IMR-90 (cell line): ENCODE measurements around the gene GUCD1. TPM values are rescaled to one million over a fixed set of nuclear protein-coding genes. Genes with fewer than 3 reads are reported as not detected.

Experiments
- ATAC-seq: fragments of 200-7000 bp; cut with Tn5 transposase; 2 replicates; pipeline ENCODE4 v1.9.1; 2020; ENCODE audit warnings: low read depth, mild to moderate bottlenecking, moderate library complexity
- BruUV-seq: library from RNA; stranded (reverse); fragments of 400-500 nt; replicated peaks from 2 replicates; lab custom pipeline; 2021; lab: Mats Ljungman, UMichigan
- CTCF ChIA-PET: fragments of 300-600 bp; formaldehyde crosslinking; extraction: SDS; loops from one replicate; lab custom pipeline; 2021; ENCODE audit warnings: antibody characterized with exemption; lab: Yijun Ruan, JAX
- POLR2A ChIA-PET: fragments of 300-600 bp; sonication (Branson Sonifier 250); formaldehyde crosslinking; loops from one replicate; lab custom pipeline; 2022; ENCODE audit warnings: antibody characterized with exemption; ENCODE audit not compliant: unreplicated experiment; lab: Charles Lee
- DNase-seq: peaks from one replicate; pipeline ENCODE4 v3.0.0; 2013
- H2AFZ ChIP-seq: replicated peaks from 2 replicates; pipeline ENCODE3; 2013; ENCODE audit warnings: low read length, mild to moderate bottlenecking; ENCODE audit not compliant: poor library complexity
- H2AK5ac ChIP-seq: 2 replicates; pipeline ENCODE4 v1.6.1; 2013; ENCODE audit warnings: low read depth, low read length, inconsistent platforms
- H2AK9ac ChIP-seq: replicated peaks from 2 replicates; pipeline ENCODE3; 2013; ENCODE audit warnings: mild to moderate bottlenecking, low read depth, low read length, moderate library complexity; ENCODE audit not compliant: poor library complexity
- H2BK120ac ChIP-seq: 2 replicates; pipeline ENCODE4 v1.6.1; 2013; ENCODE audit warnings: low read depth, low read length, inconsistent platforms
- H2BK15ac ChIP-seq: 3 replicates; pipeline ENCODE4 v1.6.1; 2013; ENCODE audit warnings: low read depth, low read length, inconsistent platforms
- H2BK20ac ChIP-seq: 2 replicates; pipeline ENCODE4 v1.6.1; 2013; ENCODE audit warnings: low read depth, mild to moderate bottlenecking, inconsistent platforms, low read length, moderate library complexity
- H2BK5ac ChIP-seq: 2 replicates; pipeline ENCODE4 v1.6.1; 2013; ENCODE audit warnings: mild to moderate bottlenecking, low read depth, low read length, inconsistent platforms; ENCODE audit not compliant: poor library complexity, severe bottlenecking
- H3K14ac ChIP-seq: replicated peaks from 2 replicates; pipeline ENCODE4 v1.6.1; 2013; ENCODE audit warnings: low read depth, low read length, inconsistent platforms
- H3K18ac ChIP-seq: 2 replicates; pipeline ENCODE4 v1.6.1; 2013; ENCODE audit warnings: low read depth, low read length, control low read depth
- H3K23ac ChIP-seq: 2 replicates; pipeline ENCODE4 v1.6.1; 2013; ENCODE audit warnings: low read depth, low read length, inconsistent platforms
- H3K27ac ChIP-seq: 2 replicates; pipeline ENCODE4 v1.5.1; 2013; ENCODE audit warnings: mild to moderate bottlenecking, control low read depth, low read length; ENCODE audit not compliant: insufficient read depth
- H3K27me3 ChIP-seq: 2 replicates; pipeline ENCODE4 v1.6.1; 2013; ENCODE audit warnings: low read length; ENCODE audit not compliant: control insufficient read depth, insufficient read depth
- H3K36me3 ChIP-seq: 2 replicates; pipeline ENCODE4 v1.6.1; 2013; ENCODE audit warnings: low read length, mixed read lengths; ENCODE audit not compliant: control insufficient read depth, insufficient read depth
- H3K4ac ChIP-seq: 2 replicates; pipeline ENCODE4 v1.6.1; 2013; ENCODE audit warnings: low read depth, low read length, inconsistent platforms
- H3K4me1 ChIP-seq: 2 replicates; pipeline ENCODE4 v1.6.1; 2013; ENCODE audit warnings: low read length, mixed read lengths; ENCODE audit not compliant: control insufficient read depth, insufficient read depth
- H3K4me2 ChIP-seq: 2 replicates; pipeline ENCODE4 v1.6.1; 2013; ENCODE audit warnings: low read depth, mild to moderate bottlenecking, control low read depth, low read length, moderate library complexity
- H3K4me3 ChIP-seq: 2 replicates; pipeline ENCODE4 v1.5.1; 2013; ENCODE audit warnings: low read depth, mild to moderate bottlenecking, control low read depth, low read length, moderate library complexity; ENCODE audit not compliant: insufficient read depth
- H3K56ac ChIP-seq: 2 replicates; pipeline ENCODE4 v1.6.1; 2013; ENCODE audit warnings: low read length, inconsistent platforms; ENCODE audit not compliant: insufficient read depth; ENCODE audit errors: extremely low read depth
- H3K79me1 ChIP-seq, 2 experiments: 2 replicates each; pipeline ENCODE4 v1.6.1; 2013; ENCODE audit warnings: low read length in 2 of 2, inconsistent platforms in 1 of 2, low read depth in 1 of 2
- H3K9ac ChIP-seq: 2 replicates; pipeline ENCODE4 v1.6.1; 2013; ENCODE audit warnings: low read depth, low read length, control low read depth
- H3K9me1 ChIP-seq: 2 replicates; pipeline ENCODE4 v1.6.1; 2013; ENCODE audit warnings: low read length, inconsistent platforms; ENCODE audit not compliant: insufficient read depth
- H3K9me3 ChIP-seq: 2 replicates; pipeline ENCODE4 v1.6.1; 2013; ENCODE audit warnings: low read length; ENCODE audit not compliant: control insufficient read depth, insufficient read depth
- H4K20me1 ChIP-seq: 2 replicates; pipeline ENCODE4 v1.6.1; 2013; ENCODE audit warnings: low read length, inconsistent platforms; ENCODE audit not compliant: insufficient read depth
- H4K5ac ChIP-seq: 2 replicates; pipeline ENCODE4 v1.6.1; 2013; ENCODE audit warnings: mild to moderate bottlenecking, low read depth, low read length, control low read depth
- H4K8ac ChIP-seq, 2 experiments: 2 replicates each; pipeline ENCODE4 v1.6.1; 2013; ENCODE audit warnings: low read depth in 2 of 2, low read length in 2 of 2, control low read depth in 1 of 2, inconsistent platforms in 1 of 2
- H4K91ac ChIP-seq: 2 replicates; pipeline ENCODE4 v1.6.1; 2013; ENCODE audit warnings: low read depth, low read length, inconsistent platforms; ENCODE audit not compliant: insufficient read depth
- BHLHE40 ChIP-seq: fragments of 150-350 bp; IDR thresholded peaks from 2 replicates; pipeline ENCODE4 v1.6.1; 2016; ENCODE audit warnings: mild to moderate bottlenecking, low read depth, low read length
- CEBPB ChIP-seq: IDR thresholded peaks from 2 replicates; pipeline ENCODE4 v1.6.1; 2012; ENCODE audit warnings: low read depth, low read length, improper control_type of control experiment
- MAZ ChIP-seq: IDR thresholded peaks from 2 replicates; pipeline ENCODE4 v1.6.1; 2012; ENCODE audit warnings: low read depth, mild to moderate bottlenecking, low read length, improper control_type of control experiment, moderate library complexity, borderline replicate concordance
- RAD21 ChIP-seq: IDR thresholded peaks from 2 replicates; pipeline ENCODE4 v1.6.1; 2012; ENCODE audit warnings: low read length, improper control_type of control experiment
- RCOR1 ChIP-seq: IDR thresholded peaks from 2 replicates; pipeline ENCODE4 v1.6.1; 2012; ENCODE audit warnings: mild to moderate bottlenecking, low read length, improper control_type of control experiment; ENCODE audit not compliant: insufficient replicate concordance
- RFX5 ChIP-seq: IDR thresholded peaks from 2 replicates; pipeline ENCODE4 v1.8.0; 2012; ENCODE audit warnings: low read depth, mild to moderate bottlenecking, low read length, moderate library complexity
- WGBS, 2 experiments: methylation state at CpG; one replicate each; pipeline versions ENCODE4 v1.1.5 to v1.1.7; 2013; ENCODE audit warnings: missing lambda C conversion rate in 2 of 2; ENCODE audit not compliant: insufficient read length in 1 of 2; ENCODE audit errors: extremely low coverage in 2 of 2; 5-methylcytosine and 5-hydroxymethylcytosine counted together
- dilution Hi-C: fragments of 300-500 bp; cut with HindIII; formaldehyde crosslinking; loops from one replicate; pipeline ENCODE4 v1.14.3; 2018; ENCODE audit warnings: low sequenced_read_pairs; ENCODE audit not compliant: unreplicated experiment
- in situ Hi-C: fragments of 300-500 bp; cut with MboI; formaldehyde crosslinking; loops from 3 replicates; pipeline ENCODE4 v1.14.3; 2019; ENCODE audit warnings: low sequenced_read_pairs, inconsistent platforms, mixed read lengths
- intact Hi-C: fragments of 100-400 bp; cut with micrococcal nuclease; formaldehyde crosslinking; loops from 2 replicates; pipeline ENCODE4 v1.10.0; 2022
- polyA plus RNA-seq, 3 experiments: library from polyadenylated mRNA; depleted of rRNA; stranded (reverse); fragments of >200 nt; gene quantifications; 2 replicates each; pipeline ENCODE4 v1.2.3, GENCODE V29; 2012; ENCODE audit warnings: low replicate concordance in 1 of 3
- total RNA-seq: library from RNA; depleted of rRNA; stranded (reverse); fragments of >200 nt; gene quantifications from 2 replicates; pipeline ENCODE4 v1.2.3, GENCODE V29; 2012
- TF ChIP-seq, protein P1 (sequence below): conservative IDR thresholded peaks from 2 replicates; pipeline ENCODE4 v1.5.1; 2012; ENCODE audit warnings: mild to moderate bottlenecking, low read depth, low read length, improper control_type of control experiment

The GUCD1 gene
- total and polyA plus RNA-seq, 2 of the 4 experiments (the other 2 are of a cell fraction) = 97.6 to 143 TPM

- TF ChIP-seq, protein P1, sequence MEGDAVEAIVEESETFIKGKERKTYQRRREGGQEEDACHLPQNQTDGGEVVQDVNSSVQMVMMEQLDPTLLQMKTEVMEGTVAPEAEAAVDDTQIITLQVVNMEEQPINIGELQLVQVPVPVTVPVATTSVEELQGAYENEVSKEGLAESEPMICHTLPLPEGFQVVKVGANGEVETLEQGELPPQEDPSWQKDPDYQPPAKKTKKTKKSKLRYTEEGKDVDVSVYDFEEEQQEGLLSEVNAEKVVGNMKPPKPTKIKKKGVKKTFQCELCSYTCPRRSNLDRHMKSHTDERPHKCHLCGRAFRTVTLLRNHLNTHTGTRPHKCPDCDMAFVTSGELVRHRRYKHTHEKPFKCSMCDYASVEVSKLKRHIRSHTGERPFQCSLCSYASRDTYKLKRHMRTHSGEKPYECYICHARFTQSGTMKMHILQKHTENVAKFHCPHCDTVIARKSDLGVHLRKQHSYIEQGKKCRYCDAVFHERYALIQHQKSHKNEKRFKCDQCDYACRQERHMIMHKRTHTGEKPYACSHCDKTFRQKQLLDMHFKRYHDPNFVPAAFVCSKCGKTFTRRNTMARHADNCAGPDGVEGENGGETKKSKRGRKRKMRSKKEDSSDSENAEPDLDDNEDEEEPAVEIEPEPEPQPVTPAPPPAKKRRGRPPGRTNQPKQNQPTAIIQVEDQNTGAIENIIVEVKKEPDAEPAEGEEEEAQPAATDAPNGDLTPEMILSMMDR = no peak
Measured at GRCh38 chr22:24494528-24495364, 60.2 kb downstream of the GUCD1 start, which contains the start of gene UPB1 (continued).

GRCh38 chr22:24494167-24494527 lies 60.8 kb downstream of the GUCD1 start:
- H3K4me1 ChIP-seq = peaks cover 3% of the 10 kb centered on the region; the same call in 1 of the 2 replicates
- H3K9ac ChIP-seq = no peak overlapping the region
- no peak overlapping the region for H3K27ac ChIP-seq
- no peaks in the 10 kb centered on the region for H4K20me1 ChIP-seq
- H3K4ac ChIP-seq = no peak overlapping the region
- WGBS, 2 experiments = 46% methylated on average over 12 of the region's 21 CpGs; no CpG with 5 or more reads in 1 of the 2 experiments
- H3K9me1 ChIP-seq = no peaks in the 10 kb centered on the region
- H3K14ac ChIP-seq = no peak overlapping the region
- H3K18ac ChIP-seq = no peak overlapping the region
- no peak overlapping the region for H2BK120ac ChIP-seq
- no peak overlapping the region for H2BK15ac ChIP-seq
- H3K56ac ChIP-seq = no peak overlapping the region
- peak overlapping the region; percentile 47 for H2AFZ ChIP-seq
- no peak overlapping the region for H2AK9ac ChIP-seq
- no peak overlapping the region for H3K4me3 ChIP-seq
- TF ChIP-seq RAD21 (no peak), RCOR1 (no peak), RFX5 (no peak), MAZ (no peak), CEBPB (no peak), BHLHE40 (no peak)
- TF ChIP-seq, protein P1 = no peak
- DNase-seq (no peak), ATAC-seq (no peak)
- POLR2A ChIA-PET = no interaction called here
- H4K8ac ChIP-seq = no peak overlapping the region
- in situ Hi-C loops (no loop called here), dilution Hi-C loops (no loop called here), intact Hi-C loops (no loop called here)
- no peaks in the 10 kb centered on the region for H3K36me3 ChIP-seq
- H3K23ac ChIP-seq = no peak overlapping the region
- H3K4me2 ChIP-seq = no peak overlapping the region; the same call in 1 of the 2 replicates
- no peak overlapping the region for H2BK20ac ChIP-seq
- no peak overlapping the region for H2AK5ac ChIP-seq
- no peak overlapping the region for H2BK5ac ChIP-seq
- CTCF ChIA-PET = interaction anchor here (0.8 kb wide), 1 partner anchor 15 kb away, joined by 3 read pairs; no protein-coding TSS in a partner anchor
- peaks cover 46% of the 10 kb centered on the region for H3K27me3 ChIP-seq
- no peaks in the 10 kb centered on the region for H3K79me1 ChIP-seq
- no TSS peak for BruUV-seq
- no peak overlapping the region for H4K91ac ChIP-seq
- H3K9me3 ChIP-seq = peaks cover 2% of the 10 kb centered on the region; the same call in 1 of the 2 replicates
- no peak overlapping the region for H4K5ac ChIP-seq
